Vagina (tissue), 2 donors: ENCODE measurements around the gene NCAPG.

ENCODE experiments used
- CTCF ChIP-seq, 3 experiments: fragments of 450-650 bp in 2 of 3; fragments of 200-600 bp in 1 of 3; sonication (generic) in 1 of 3; IDR thresholded peaks; one replicate each; pipeline ENCODE4 v1.5.1; 2017 to 2019; ENCODE audit warnings: antibody characterized with exemption in 3 of 3, mild to moderate bottlenecking in 2 of 3, moderate library complexity in 2 of 3
- POLR2AphosphoS5 ChIP-seq, 2 donors: sonication (generic); formaldehyde crosslinking; IDR thresholded peaks; one replicate each; pipeline ENCODE4 v1.9.0; 2017; ENCODE audit warnings: antibody characterized with exemption in 2 of 2, mild to moderate bottlenecking in 2 of 2, low read depth in 1 of 2; ENCODE audit not compliant: insufficient read depth in 1 of 2

GRCh38 chr4:17814140-17814539 is 3.4 kb downstream of the NCAPG start:
- TF ChIP-seq CTCF (IDR thresholded peaks at IDR 0.05) (no peak), POLR2AphosphoS5 (IDR thresholded peaks at IDR 0.05; ENCODE audit: insufficient read depth in 1 of 2, low read depth in 1 of 2) (no peak)
